Fibroblast of lung (primary cell): ENCODE data around the gene POU2F1. TPM values are rescaled to one million over a fixed set of nuclear protein-coding genes. Genes with fewer than 3 reads are reported as not detected.

ENCODE experiments used
- DNase-seq, 2 donors: peaks; one replicate each; pipeline versions ENCODE4 v3.0.0 to v3.0.0-alpha.2; 2010; ENCODE audit warnings: low read depth in 2 of 2
- H2AFZ ChIP-seq: 2 replicates; pipeline ENCODE4 v1.5.1; 2012; ENCODE audit warnings: low read length, control low read depth, inconsistent platforms
- H3K27ac ChIP-seq: 2 replicates; pipeline ENCODE4 v1.5.1; 2011; ENCODE audit warnings: low read length, control low read depth; ENCODE audit not compliant: insufficient read depth
- H3K27me3 ChIP-seq: 2 replicates; pipeline ENCODE4 v1.5.1; 2011; ENCODE audit warnings: mild to moderate bottlenecking, low read length; ENCODE audit not compliant: control insufficient read depth, insufficient read depth
- H3K36me3 ChIP-seq: 2 replicates; pipeline ENCODE4 v1.5.1; 2011; ENCODE audit warnings: low read length; ENCODE audit not compliant: control insufficient read depth, insufficient read depth
- H3K4me1 ChIP-seq: 2 replicates; pipeline ENCODE4 v1.5.1; 2011; ENCODE audit warnings: low read length; ENCODE audit not compliant: control insufficient read depth, insufficient read depth; ENCODE audit errors: extremely low read depth
- H3K4me2 ChIP-seq: 2 replicates; pipeline ENCODE4 v1.5.1; 2011; ENCODE audit warnings: low read length, control low read depth; ENCODE audit not compliant: insufficient read depth; ENCODE audit errors: extremely low read depth
- H3K4me3 ChIP-seq, 4 experiments: fragments of 200-600 bp in 1 of 4; sonication (generic) in 1 of 4; replicated peaks in 1 of 4; 2 replicates each; pipeline ENCODE4 v1.5.1; 2011 to 2016; ENCODE audit warnings: low read length in 4 of 4, low read depth in 3 of 4, mild to moderate bottlenecking in 3 of 4, control low read depth in 2 of 4, inconsistent platforms in 1 of 4, mixed read lengths in 1 of 4; ENCODE audit not compliant: insufficient read depth in 1 of 4; ENCODE audit errors: control extremely low read depth in 1 of 4
- H3K79me2 ChIP-seq: 2 replicates; pipeline ENCODE4 v1.5.1; 2012; ENCODE audit warnings: mild to moderate bottlenecking, low read length, inconsistent platforms; ENCODE audit not compliant: control insufficient read depth, insufficient read depth
- H3K9ac ChIP-seq: 2 replicates; pipeline ENCODE4 v1.5.1; 2011; ENCODE audit warnings: mild to moderate bottlenecking, low read length, control low read depth; ENCODE audit not compliant: insufficient read depth
- H3K9me3 ChIP-seq: 2 replicates; pipeline ENCODE4 v1.5.1; 2012; ENCODE audit warnings: low read depth, low read length; ENCODE audit not compliant: control insufficient read depth, insufficient read depth
- H4K20me1 ChIP-seq: 2 replicates; pipeline ENCODE4 v1.5.1; 2011; ENCODE audit warnings: low read length; ENCODE audit not compliant: control insufficient read depth, insufficient read depth; ENCODE audit errors: extremely low read depth
- EZH2 ChIP-seq: IDR thresholded peaks from 2 replicates; pipeline ENCODE4 v1.5.1; 2012; ENCODE audit warnings: low read length, control low read depth, mild to moderate bottlenecking; ENCODE audit errors: missing control alignments
- polyA plus RNA-seq, 2 donors: library from polyadenylated mRNA; depleted of rRNA in 1 of 2; stranded (reverse) in 1 of 2; unstranded in 1 of 2; fragments of >200 nt; gene quantifications; 2 replicates each; pipeline ENCODE4 v1.2.1, GENCODE V29; 2011 to 2012; ENCODE audit warnings: missing spikeins in 1 of 2
- total RNA-seq: library from RNA; depleted of rRNA; stranded (reverse); fragments of >200 nt; gene quantifications from 2 replicates; pipeline ENCODE4 v1.2.1, GENCODE V29; 2014
- TF ChIP-seq, protein P1 (sequence below), 2 donors: IDR thresholded peaks in 1 of 2; conservative IDR thresholded peaks in 1 of 2; 1 replicate in 1 of 2; 2 replicates in 1 of 2; pipeline ENCODE4 v1.5.1; 2011 to 2012; ENCODE audit warnings: low read length in 2 of 2, control low read depth in 1 of 2, inconsistent platforms in 1 of 2, low read depth in 1 of 2, mild to moderate bottlenecking in 1 of 2

The POU2F1 gene
- total and polyA plus RNA-seq, 2 donors (not counting 1 experiment from before 2014, with no cell fraction given), result 3.5 to 4.3 TPM

DNA sequence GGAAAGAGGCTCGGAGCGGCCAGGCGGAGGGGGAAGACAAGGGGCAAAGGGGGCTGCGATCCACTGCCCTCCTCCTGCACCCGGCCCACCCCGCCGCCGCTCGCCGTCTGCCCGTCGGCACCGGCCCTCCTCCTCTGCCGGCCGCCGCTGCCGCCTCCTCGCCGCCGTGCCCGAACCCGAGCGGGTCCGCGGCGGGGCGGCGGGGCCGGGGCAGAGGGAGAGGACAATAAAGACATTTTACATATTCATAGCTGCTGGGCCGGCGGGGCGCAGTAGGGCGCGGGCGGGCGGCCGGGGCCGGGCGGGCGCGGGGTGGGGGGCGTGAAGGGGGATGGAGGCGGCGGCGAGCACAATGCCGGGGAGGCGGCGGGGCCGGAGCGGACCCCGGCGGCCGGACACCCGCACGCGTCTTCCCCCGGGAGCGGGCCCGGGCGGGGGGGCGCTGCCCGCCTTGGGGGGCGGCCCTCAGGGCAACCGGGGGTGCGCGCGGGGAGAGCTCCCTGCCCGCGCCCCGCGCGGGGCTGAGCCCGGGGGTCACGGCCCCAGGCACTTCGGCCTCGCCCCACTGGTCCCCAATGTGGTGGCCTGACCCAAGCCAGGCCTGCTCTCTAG, 546 bp downstream of the POU2F1 start:
- H3K36me3 ChIP-seq, result no peaks in the 10 kb centered on the region
- no peak for TF ChIP-seq EZH2
- TF ChIP-seq, protein P1, sequence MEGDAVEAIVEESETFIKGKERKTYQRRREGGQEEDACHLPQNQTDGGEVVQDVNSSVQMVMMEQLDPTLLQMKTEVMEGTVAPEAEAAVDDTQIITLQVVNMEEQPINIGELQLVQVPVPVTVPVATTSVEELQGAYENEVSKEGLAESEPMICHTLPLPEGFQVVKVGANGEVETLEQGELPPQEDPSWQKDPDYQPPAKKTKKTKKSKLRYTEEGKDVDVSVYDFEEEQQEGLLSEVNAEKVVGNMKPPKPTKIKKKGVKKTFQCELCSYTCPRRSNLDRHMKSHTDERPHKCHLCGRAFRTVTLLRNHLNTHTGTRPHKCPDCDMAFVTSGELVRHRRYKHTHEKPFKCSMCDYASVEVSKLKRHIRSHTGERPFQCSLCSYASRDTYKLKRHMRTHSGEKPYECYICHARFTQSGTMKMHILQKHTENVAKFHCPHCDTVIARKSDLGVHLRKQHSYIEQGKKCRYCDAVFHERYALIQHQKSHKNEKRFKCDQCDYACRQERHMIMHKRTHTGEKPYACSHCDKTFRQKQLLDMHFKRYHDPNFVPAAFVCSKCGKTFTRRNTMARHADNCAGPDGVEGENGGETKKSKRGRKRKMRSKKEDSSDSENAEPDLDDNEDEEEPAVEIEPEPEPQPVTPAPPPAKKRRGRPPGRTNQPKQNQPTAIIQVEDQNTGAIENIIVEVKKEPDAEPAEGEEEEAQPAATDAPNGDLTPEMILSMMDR (conservative IDR thresholded peaks at IDR 0.05 in 1 of 2, IDR thresholded peaks at IDR 0.05 in 1 of 2; ENCODE audit: low read depth in 1 of 2, low read length in 2 of 2), result no peak
- no peaks in the 10 kb centered on the region for H4K20me1 ChIP-seq
- no peak for DNase-seq
- H3K9me3 ChIP-seq, result no peaks in the 10 kb centered on the region
- peak overlapping the region; percentile 76 for H3K27ac ChIP-seq
- peaks cover 24% of the 10 kb centered on the region for H3K79me2 ChIP-seq
- peak overlapping the region; percentile 21 for H2AFZ ChIP-seq
- H3K4me1 ChIP-seq, result peaks cover 2% of the 10 kb centered on the region
- peak overlapping the region; percentile 73 for H3K9ac ChIP-seq
- no peaks in the 10 kb centered on the region for H3K27me3 ChIP-seq
- peak overlapping the region; percentile 54 for H3K4me2 ChIP-seq
- H3K4me3 ChIP-seq, result peak overlapping the region; percentile 68 to 86 (median 71)

DNA sequence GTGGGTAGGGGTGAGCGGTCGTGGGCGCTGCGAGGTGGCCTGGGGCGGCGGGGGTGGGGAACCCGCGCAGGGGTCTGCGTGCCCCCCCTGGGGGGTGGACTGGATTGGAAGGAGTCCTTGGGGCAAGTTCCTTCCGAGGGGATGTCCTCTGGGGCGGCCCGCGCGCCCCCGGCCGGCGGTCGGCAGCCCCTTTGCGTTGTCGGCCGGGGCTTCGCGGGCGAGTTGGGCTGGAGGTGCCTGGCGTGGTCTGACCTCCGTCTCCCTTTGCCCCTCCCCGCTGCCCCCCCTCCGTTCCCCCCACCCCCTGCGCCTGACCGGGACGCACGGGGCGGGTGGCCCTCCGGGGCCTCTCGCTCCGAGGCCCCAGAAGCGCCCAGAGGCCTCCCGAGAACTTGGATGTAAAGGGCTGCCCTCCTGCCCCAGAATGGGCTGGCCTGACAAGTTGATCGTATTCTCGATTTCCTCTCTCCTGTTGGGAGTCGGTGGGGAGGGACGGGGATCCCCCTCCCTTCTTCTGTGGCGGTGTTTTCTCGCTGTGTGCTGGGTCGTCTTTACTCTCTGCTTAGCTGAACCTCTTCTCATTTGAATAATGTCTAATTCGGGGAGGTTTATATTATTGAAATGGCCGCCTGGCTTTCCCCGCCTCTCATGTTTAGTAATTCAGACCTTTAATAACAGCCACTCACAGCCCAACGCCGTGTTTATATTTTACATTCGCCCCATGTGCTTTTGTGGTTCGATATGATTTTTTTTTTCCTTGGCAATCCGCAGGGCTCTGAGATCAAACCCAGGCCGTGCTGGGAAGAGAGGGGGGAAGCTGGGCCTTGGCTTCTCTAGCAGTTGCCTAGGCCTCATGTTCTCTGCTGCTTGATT, 1.3 kb downstream of the POU2F1 start:
- Histone ChIP-seq H4K20me1 (no peaks in the 10 kb centered on the region), H3K4me1 (peaks cover 2% of the 10 kb centered on the region), H3K9ac (peak overlapping the region; percentile 57), H3K79me2 (peaks cover 24% of the 10 kb centered on the region), H3K9me3 (no peaks in the 10 kb centered on the region), H3K36me3 (no peaks in the 10 kb centered on the region), H3K27ac (peak overlapping the region; percentile 55), H3K4me2 (peak overlapping the region; percentile 97), H3K27me3 (no peaks in the 10 kb centered on the region), H2AFZ (peak overlapping the region; percentile 94), H3K4me3 (peak overlapping the region; percentile 59 to 68 (median 66))
- TF ChIP-seq EZH2, result no peak
- TF ChIP-seq, protein P1 (conservative IDR thresholded peaks at IDR 0.05 in 1 of 2, IDR thresholded peaks at IDR 0.05 in 1 of 2; ENCODE audit: low read depth in 1 of 2, low read length in 2 of 2), result no peak
- DNase-seq, result peak; percentile 66 to 90
